Measurements from ENCODE around the gene PLA2G6.

Gene PLA2G6
- total RNA-seq = 0.96 to 3.7 (median 2.6) reads per million in 18 experiments

GRCh38 chr22:38181453-38182200, at the start of gene PLA2G6:
Gene PLA2G6, minus strand, starts transcription at chr22:38181830. Its CDS starts 12,404 bp downstream, at chr22:38169426.
- peak; percentile 100 for DNase-seq

GRCh38 chr22:38230916-38231315, 49.3 kb upstream of the PLA2G6 start:
- no peak for DNase-seq

GRCh38 chr22:38230108-38230825, 48.6 kb upstream of the PLA2G6 start:
- peak; percentile 69 to 85 for DNase-seq

- peak in 1 of 2 donors; percentile 15 for DNase-seq
Observed at GRCh38 chr22:38228873-38229740, 47.5 kb upstream of the PLA2G6 start.

GRCh38 chr22:38228326-38228872, 46.8 kb upstream of the PLA2G6 start:
- no peak for DNase-seq

GRCh38 chr22:38226853-38227649, 45.4 kb upstream of the PLA2G6 start:
- no peak for DNase-seq

- no peak for DNase-seq
Observed at GRCh38 chr22:38223289-38223960, 41.8 kb upstream of the PLA2G6 start.

- no peak for DNase-seq
Observed at GRCh38 chr22:38222797-38223119, 41.1 kb upstream of the PLA2G6 start.

- no peak for DNase-seq
Observed at GRCh38 chr22:38221908-38222796, 40.5 kb upstream of the PLA2G6 start.

GRCh38 chr22:38221407-38221806, 39.8 kb upstream of the PLA2G6 start:
- no peak for DNase-seq

GRCh38 chr22:38220653-38221386, 39.2 kb upstream of the PLA2G6 start:
- no peak for DNase-seq

- no peak for DNase-seq
Observed at GRCh38 chr22:38220163-38220562, 38.5 kb upstream of the PLA2G6 start.

- no peak for DNase-seq
Observed at GRCh38 chr22:38219632-38220031, 38.0 kb upstream of the PLA2G6 start.

- peak; percentile 68 to 95 for DNase-seq
Observed at GRCh38 chr22:38218661-38219622, 37.3 kb upstream of the PLA2G6 start.

GRCh38 chr22:38215156-38216038, 33.8 kb upstream of the PLA2G6 start:
- peak; percentile 46 to 75 for DNase-seq

- DNase-seq = peak; percentile 53 to 83
Observed at GRCh38 chr22:38214302-38215056, 32.8 kb upstream of the PLA2G6 start.

GRCh38 chr22:38213990-38214301, 32.3 kb upstream of the PLA2G6 start:
- DNase-seq = peak; percentile 66 to 82

Measured in inflammatory macrophage (primary cell).